PC-9 (cell line): Measurements from ENCODE around the gene FGF12.

Experiments used
- EZH2 ChIP-seq: fragments of 200-600 bp; sonication (generic); IDR thresholded peaks from 2 replicates; pipeline ENCODE4 v1.8.0; 2017; ENCODE audit warnings: antibody characterized with exemption, low read depth
- TF ChIP-seq, protein P1 (sequence below): fragments of 200-600 bp; sonication (generic); conservative IDR thresholded peaks from 2 replicates; pipeline ENCODE4 v1.6.1; 2017; ENCODE audit warnings: mixed run types, antibody characterized with exemption, mild to moderate bottlenecking, moderate library complexity

DNA sequence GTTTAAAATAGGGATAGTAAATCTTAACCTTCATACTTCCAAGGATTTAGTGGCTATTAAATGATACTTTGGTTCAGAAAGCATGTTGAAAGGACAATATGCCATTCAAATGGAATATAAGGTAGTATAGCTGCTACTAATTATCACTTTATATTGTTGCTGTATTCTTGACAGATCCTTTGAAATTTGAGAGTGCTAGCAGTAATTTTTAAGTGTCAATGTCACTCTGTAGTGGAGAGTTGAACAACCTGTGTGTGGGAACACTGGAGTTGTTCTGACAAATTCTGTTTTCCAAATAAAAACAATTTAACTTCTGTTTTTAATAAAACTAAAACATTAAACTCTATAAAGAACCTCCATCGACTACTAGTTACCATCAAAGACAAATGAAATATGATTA lies 565.7 kb downstream of the FGF12 start:
- TF ChIP-seq, protein P1, sequence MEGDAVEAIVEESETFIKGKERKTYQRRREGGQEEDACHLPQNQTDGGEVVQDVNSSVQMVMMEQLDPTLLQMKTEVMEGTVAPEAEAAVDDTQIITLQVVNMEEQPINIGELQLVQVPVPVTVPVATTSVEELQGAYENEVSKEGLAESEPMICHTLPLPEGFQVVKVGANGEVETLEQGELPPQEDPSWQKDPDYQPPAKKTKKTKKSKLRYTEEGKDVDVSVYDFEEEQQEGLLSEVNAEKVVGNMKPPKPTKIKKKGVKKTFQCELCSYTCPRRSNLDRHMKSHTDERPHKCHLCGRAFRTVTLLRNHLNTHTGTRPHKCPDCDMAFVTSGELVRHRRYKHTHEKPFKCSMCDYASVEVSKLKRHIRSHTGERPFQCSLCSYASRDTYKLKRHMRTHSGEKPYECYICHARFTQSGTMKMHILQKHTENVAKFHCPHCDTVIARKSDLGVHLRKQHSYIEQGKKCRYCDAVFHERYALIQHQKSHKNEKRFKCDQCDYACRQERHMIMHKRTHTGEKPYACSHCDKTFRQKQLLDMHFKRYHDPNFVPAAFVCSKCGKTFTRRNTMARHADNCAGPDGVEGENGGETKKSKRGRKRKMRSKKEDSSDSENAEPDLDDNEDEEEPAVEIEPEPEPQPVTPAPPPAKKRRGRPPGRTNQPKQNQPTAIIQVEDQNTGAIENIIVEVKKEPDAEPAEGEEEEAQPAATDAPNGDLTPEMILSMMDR, result no peak
- no peak for TF ChIP-seq EZH2
